SK-N-SH treated with all-trans-retinoic acid at 6 μM for 48 hours (cell line): ENCODE results near the gene ADAMTS20.

Experiments used
- ATAC-seq: fragments of 200-7000 bp; cut with Tn5 transposase; 3 replicates; pipeline ENCODE4 v1.9.1; 2020; ENCODE audit warnings: mild to moderate bottlenecking, moderate library complexity
- ARNTL ChIP-seq: fragments of 450-650 bp; formaldehyde crosslinking; IDR thresholded peaks from 2 replicates; pipeline ENCODE4 v1.5.0; 2020; ENCODE audit warnings: low read depth, mild to moderate bottlenecking, moderate library complexity, borderline replicate concordance
- BACH2 ChIP-seq: fragments of 250-450 bp; sonication (Bioruptor Pico); IDR thresholded peaks from 2 replicates; pipeline ENCODE4 v1.9.0; 2021; ENCODE audit warnings: mild to moderate bottlenecking, borderline replicate concordance
- CREB5 ChIP-seq: fragments of 250-450 bp; sonication (Bioruptor Pico); IDR thresholded peaks from 2 replicates; pipeline ENCODE4 v1.5.1; 2020; ENCODE audit warnings: low read depth, mild to moderate bottlenecking, moderate library complexity
- CSDC2 ChIP-seq: fragments of 250-450 bp; sonication (Bioruptor Pico); IDR thresholded peaks from 2 replicates; pipeline ENCODE4 v1.5.0; 2020; ENCODE audit warnings: mild to moderate bottlenecking, moderate library complexity
- CSRNP3 ChIP-seq: fragments of 250-450 bp; sonication (Bioruptor Pico); IDR thresholded peaks from 2 replicates; pipeline ENCODE4 v1.5.1; 2021; ENCODE audit warnings: mild to moderate bottlenecking, moderate library complexity
- ESRRG ChIP-seq: fragments of 250-450 bp; sonication (Bioruptor Pico); IDR thresholded peaks from 2 replicates; pipeline ENCODE4 v1.6.1; 2021; ENCODE audit warnings: mild to moderate bottlenecking
- GLIS3 ChIP-seq: fragments of 250-450 bp; sonication (Bioruptor Pico); IDR thresholded peaks from 2 replicates; pipeline ENCODE4 v1.5.0; 2020; ENCODE audit warnings: mild to moderate bottlenecking, moderate library complexity
- ISL1 ChIP-seq: fragments of 250-450 bp; sonication (Bioruptor Pico); IDR thresholded peaks from 2 replicates; pipeline ENCODE4 v2.1.2; 2022; ENCODE audit warnings: mild to moderate bottlenecking, moderate library complexity
- OSR1 ChIP-seq: fragments of 250-450 bp; sonication (Bioruptor Pico); IDR thresholded peaks from 2 replicates; pipeline ENCODE4 v1.8.0; 2022; ENCODE audit warnings: moderate library complexity, mild to moderate bottlenecking, inconsistent platforms
- PATZ1 ChIP-seq: fragments of 250-450 bp; sonication (Bioruptor Pico); IDR thresholded peaks from 2 replicates; pipeline ENCODE4 v1.8.0; 2020; ENCODE audit warnings: mild to moderate bottlenecking, moderate library complexity, borderline replicate concordance
- POU6F1 ChIP-seq: fragments of 250-450 bp; sonication (Bioruptor Pico); IDR thresholded peaks from 2 replicates; pipeline ENCODE4 v1.8.0; 2021; ENCODE audit warnings: low read depth, mild to moderate bottlenecking, moderate library complexity, borderline replicate concordance
- PPARA ChIP-seq: fragments of 250-450 bp; sonication (Bioruptor Pico); IDR thresholded peaks from 2 replicates; pipeline ENCODE4 v1.5.0; 2020; ENCODE audit warnings: mild to moderate bottlenecking, borderline replicate concordance
- RARB ChIP-seq: fragments of 250-450 bp; sonication (Bioruptor Pico); IDR thresholded peaks from 2 replicates; pipeline ENCODE4 v1.8.0; 2021; ENCODE audit warnings: mild to moderate bottlenecking, moderate library complexity
- SNAI2 ChIP-seq: fragments of 250-450 bp; sonication (Bioruptor Pico); IDR thresholded peaks from 2 replicates; pipeline ENCODE4 v1.5.0; 2020; ENCODE audit warnings: mild to moderate bottlenecking, moderate library complexity
- TCF4 ChIP-seq: fragments of 250-450 bp; sonication (Bioruptor Pico); IDR thresholded peaks from 2 replicates; pipeline ENCODE4 v1.8.0; 2021; ENCODE audit warnings: mild to moderate bottlenecking, moderate library complexity, borderline replicate concordance
- TOX ChIP-seq: fragments of 250-450 bp; sonication (Bioruptor Pico); IDR thresholded peaks from 2 replicates; pipeline ENCODE4 v1.8.0; 2021; ENCODE audit warnings: mild to moderate bottlenecking, moderate library complexity, borderline replicate concordance
- ZC3H10 ChIP-seq: fragments of 250-450 bp; sonication (Bioruptor Pico); IDR thresholded peaks from 2 replicates; pipeline ENCODE4 v1.5.1; 2021; ENCODE audit warnings: mild to moderate bottlenecking, moderate library complexity
- ZFP3 ChIP-seq: fragments of 250-450 bp; sonication (Bioruptor Pico); IDR thresholded peaks from 2 replicates; pipeline ENCODE4 v1.5.0; 2020; ENCODE audit warnings: mild to moderate bottlenecking, moderate library complexity
- ZFP30 ChIP-seq: fragments of 450-650 bp; formaldehyde crosslinking; IDR thresholded peaks from 2 replicates; pipeline ENCODE4 v1.5.0; 2022; ENCODE audit warnings: mild to moderate bottlenecking, moderate library complexity
- ZNF565 ChIP-seq: fragments of 450-650 bp; formaldehyde crosslinking; conservative IDR thresholded peaks from 2 replicates; pipeline ENCODE4 v1.5.0; 2020; ENCODE audit warnings: low read depth, mild to moderate bottlenecking, moderate library complexity
- ZNF8 ChIP-seq: fragments of 450-650 bp; formaldehyde crosslinking; IDR thresholded peaks from 2 replicates; pipeline ENCODE4 v1.5.0; 2020; ENCODE audit warnings: mild to moderate bottlenecking, moderate library complexity

Gene ADAMTS20

GRCh38 chr12:43586646-43587245 lies 34.7 kb upstream of the ADAMTS20 start:
- TF ChIP-seq RARB (CRISPR knock-in tag) (no peak), ZFP3 (CRISPR knock-in tag) (no peak), ZNF565 (no peak), CREB5 (CRISPR knock-in tag) (no peak), TCF4 (CRISPR knock-in tag) (no peak), ESRRG (CRISPR knock-in tag) (no peak)

GRCh38 chr12:43585676-43586075 lies 33.7 kb upstream of the ADAMTS20 start:
- TF ChIP-seq ZNF8 (CRISPR knock-in tag) (no peak), ISL1 (CRISPR knock-in tag) (no peak), ZNF565 (no peak), ZC3H10 (CRISPR knock-in tag) (no peak), ZFP3 (CRISPR knock-in tag) (no peak), POU6F1 (CRISPR knock-in tag) (no peak), CSRNP3 (CRISPR knock-in tag) (no peak), CREB5 (CRISPR knock-in tag) (no peak), ARNTL (CRISPR knock-in tag) (no peak), TOX (CRISPR knock-in tag) (no peak), PPARA (CRISPR knock-in tag) (no peak), OSR1 (CRISPR knock-in tag) (no peak), ZFP30 (CRISPR knock-in tag) (no peak)
- ATAC-seq = no peak

More at GRCh38 chr12:43586646-43587245, 34.7 kb upstream of the ADAMTS20 start:
- ATAC-seq = no peak

GRCh38 chr12:43580601-43581000 lies 28.6 kb upstream of the ADAMTS20 start:
- no peak for ATAC-seq
- TF ChIP-seq ARNTL (CRISPR knock-in tag) (no peak), ZFP30 (CRISPR knock-in tag) (no peak), CSRNP3 (CRISPR knock-in tag) (no peak), ZC3H10 (CRISPR knock-in tag) (no peak), ZNF8 (CRISPR knock-in tag) (no peak), PATZ1 (CRISPR knock-in tag) (no peak)

GRCh38 chr12:43579206-43579605 lies 27.2 kb upstream of the ADAMTS20 start:
- no peak for ATAC-seq
- TF ChIP-seq SNAI2 (no peak), OSR1 (CRISPR knock-in tag) (no peak), ZNF565 (no peak), CSRNP3 (CRISPR knock-in tag) (no peak), GLIS3 (CRISPR knock-in tag) (no peak), CSDC2 (CRISPR knock-in tag) (no peak), BACH2 (CRISPR knock-in tag) (no peak), ZNF8 (CRISPR knock-in tag) (no peak), ESRRG (CRISPR knock-in tag) (no peak), POU6F1 (CRISPR knock-in tag) (no peak)
